Mesenteric fat pad (tissue), 1 donor: Measurements from ENCODE around the gene OPN1LW. TPM values are rescaled to one million over a fixed set of nuclear protein-coding genes. Genes with fewer than 3 reads are reported as not detected.
"Not testable (repeated sequence)": the region's sequence is repeated elsewhere in the genome, so short reads cannot be mapped to it uniquely, and the experiment has no call there.

Experiments
- DNase-seq: peaks from one replicate; pipeline ENCODE4 v3.0.0-alpha.2; 2020; ENCODE audit warnings: low spot score
- total RNA-seq: library from RNA; stranded (reverse); fragmentation: NEBNext Ultra II Directional; extraction: Animal tissue kit (Norgen Biotek cat#: 25700); gene quantifications from one replicate; pipeline ENCODE4 v1.2.1, GENCODE V29; 2021
- donor health status: DM: yes; HTN: yes; CAD: no.

OPN1LW gene
- total RNA-seq, 1 donor from 2014 or later = not detected

- peak; percentile 37 for DNase-seq
These were observed 11.7 kb upstream of the OPN1LW start for GRCh38 chrX:154132366-154132765.

- DNase-seq = peak; percentile 9
These were observed 8.4 kb upstream of the OPN1LW start for GRCh38 chrX:154135458-154136229.

GRCh38 chrX:154136627-154137161 is 7.3 kb upstream of the OPN1LW start:
- peak; percentile 76 for DNase-seq

GRCh38 chrX:154138857-154139256 is 5.2 kb upstream of the OPN1LW start:
- no peak for DNase-seq

GRCh38 chrX:154140206-154140605 is 3.8 kb upstream of the OPN1LW start:
- DNase-seq = no peak

GRCh38 chrX:154140742-154141141 is 3.3 kb upstream of the OPN1LW start:
- no peak for DNase-seq

GRCh38 chrX:154142386-154142785 is 1.7 kb upstream of the OPN1LW start:
- no peak for DNase-seq

- no peak for DNase-seq
These were observed 895 bp upstream of the OPN1LW start for GRCh38 chrX:154142950-154143745.

GRCh38 chrX:154151030-154151429 is 7.0 kb downstream of the OPN1LW start:
- not testable (repeated sequence) for DNase-seq

GRCh38 chrX:154156221-154156620 is 12.2 kb downstream of the OPN1LW start:
- DNase-seq = not testable (repeated sequence)

GRCh38 chrX:154157207-154157606 is 13.2 kb downstream of the OPN1LW start:
- not testable (repeated sequence) for DNase-seq

- DNase-seq = not testable (repeated sequence)
These were observed 15.3 kb downstream of the OPN1LW start for GRCh38 chrX:154159345-154159744.

- DNase-seq = not testable (repeated sequence)
These were observed 20.9 kb downstream of the OPN1LW start for GRCh38 chrX:154164902-154165301.

GRCh38 chrX:154168384-154168783 is 24.3 kb downstream of the OPN1LW start:
- not testable (repeated sequence) for DNase-seq

- not testable (repeated sequence) for DNase-seq
These were observed 28.5 kb downstream of the OPN1LW start for GRCh38 chrX:154172535-154172943.

GRCh38 chrX:154174356-154174755 is 30.3 kb downstream of the OPN1LW start:
- DNase-seq = not testable (repeated sequence)

- not testable (repeated sequence) for DNase-seq
These were observed 38.3 kb downstream of the OPN1LW start, which contains the start of gene OPN1MW for GRCh38 chrX:154182296-154182695. Gene OPN1MW (plus strand): TSS chrX:154182596. CDS start chrX:154182678, 82 bp downstream.

- not testable (repeated sequence) for DNase-seq
These were observed 39.8 kb downstream of the OPN1LW start for GRCh38 chrX:154183794-154184193.

GRCh38 chrX:154192846-154193245 is 48.8 kb downstream of the OPN1LW start:
- not testable (repeated sequence) for DNase-seq

- DNase-seq = not testable (repeated sequence)
These were observed 50.3 kb downstream of the OPN1LW start for GRCh38 chrX:154194316-154194715.

GRCh38 chrX:154196466-154196865 is 52.4 kb downstream of the OPN1LW start:
- DNase-seq = not testable (repeated sequence)
